GM18861 (cell line): ENCODE data around the gene MGAT1.
"Not testable (repeated sequence)": the region's sequence is repeated elsewhere in the genome, so short reads cannot be mapped to it uniquely, and the experiment has no call there.

Source experiments
- ATAC-seq: cut with Tn5 transposase; IDR thresholded peaks from one replicate; pipeline ENCODE4 v1.9.1; 2021; ENCODE audit not compliant: unreplicated experiment

MGAT1 gene

DNA sequence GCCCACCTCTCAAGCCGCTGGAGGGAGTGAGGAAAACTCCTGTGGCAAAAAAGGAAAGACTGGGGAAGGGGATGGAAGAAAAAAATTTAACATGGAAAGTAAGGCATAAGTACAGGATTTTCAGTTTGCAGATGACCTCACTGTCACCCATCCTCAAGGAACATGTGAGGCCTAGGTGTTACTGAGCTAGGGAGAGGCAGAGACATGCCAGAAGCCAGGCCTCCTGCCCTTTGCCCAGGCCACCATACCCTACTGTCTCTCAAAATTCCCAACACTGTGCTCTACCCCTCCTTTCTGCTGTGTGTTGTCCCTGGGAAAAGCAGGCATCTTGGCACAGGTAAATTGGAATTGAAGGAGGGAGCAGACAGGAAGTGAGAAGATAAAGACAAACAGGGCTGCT is 4.4 kb upstream of the MGAT1 start:
- ATAC-seq: no peak

DNA sequence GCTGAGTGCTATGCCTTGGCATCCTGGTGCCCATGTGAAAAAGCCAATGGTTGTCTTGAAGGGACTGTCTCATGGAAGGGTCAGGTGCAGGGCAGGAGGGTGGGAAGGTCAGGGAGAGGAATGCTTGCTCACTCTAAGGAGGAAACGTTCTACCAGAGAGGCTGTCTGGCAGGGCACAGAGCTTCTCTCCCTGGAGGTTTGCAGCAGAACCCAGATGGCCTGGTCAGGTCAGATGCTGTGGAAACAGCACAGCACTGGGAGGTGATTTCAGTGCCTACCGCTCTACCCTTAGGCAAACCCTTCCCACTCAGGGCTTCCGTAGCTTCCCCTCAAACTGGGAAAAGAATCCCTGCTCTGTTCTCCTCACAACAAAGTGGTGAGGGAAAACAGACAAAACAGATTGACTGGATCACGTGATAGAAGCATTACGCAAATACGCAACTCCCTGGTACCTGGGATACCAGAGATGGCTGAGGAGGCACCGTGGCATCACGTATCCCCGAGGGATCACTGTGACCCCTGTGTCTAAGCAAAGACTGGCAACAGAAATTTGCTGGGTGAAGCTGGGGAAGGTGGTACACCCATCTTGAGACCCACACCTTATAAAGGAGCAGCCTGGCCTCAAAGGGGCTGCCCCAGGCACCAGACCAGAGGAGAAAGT is 3.9 kb upstream of the MGAT1 start:
- ATAC-seq: no peak

DNA sequence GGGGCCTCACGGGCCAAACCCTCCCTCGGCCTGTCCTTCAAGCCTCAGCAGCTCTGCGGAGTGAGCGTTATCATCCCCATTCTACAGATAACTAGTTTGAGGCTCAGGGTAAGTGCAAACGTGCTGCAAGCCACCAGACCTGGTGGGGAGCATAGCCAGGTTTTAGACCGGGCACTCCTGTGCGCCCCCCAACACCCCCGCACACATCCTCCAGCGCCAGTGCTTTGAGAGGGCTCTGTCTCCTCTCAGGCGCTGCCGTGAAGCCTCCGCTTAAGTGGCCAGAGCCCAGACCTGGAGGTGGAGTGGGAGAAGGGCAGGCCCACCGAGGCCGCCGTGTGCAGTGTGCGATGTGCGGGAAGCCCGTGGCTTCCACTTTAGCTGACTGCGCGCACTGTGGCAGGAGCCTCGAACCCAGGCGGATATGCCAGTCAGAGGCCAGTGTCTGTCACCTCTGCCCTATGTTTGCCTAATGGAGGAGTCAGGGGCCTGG is 1.6 kb upstream of the MGAT1 start:
- no peak for ATAC-seq

DNA sequence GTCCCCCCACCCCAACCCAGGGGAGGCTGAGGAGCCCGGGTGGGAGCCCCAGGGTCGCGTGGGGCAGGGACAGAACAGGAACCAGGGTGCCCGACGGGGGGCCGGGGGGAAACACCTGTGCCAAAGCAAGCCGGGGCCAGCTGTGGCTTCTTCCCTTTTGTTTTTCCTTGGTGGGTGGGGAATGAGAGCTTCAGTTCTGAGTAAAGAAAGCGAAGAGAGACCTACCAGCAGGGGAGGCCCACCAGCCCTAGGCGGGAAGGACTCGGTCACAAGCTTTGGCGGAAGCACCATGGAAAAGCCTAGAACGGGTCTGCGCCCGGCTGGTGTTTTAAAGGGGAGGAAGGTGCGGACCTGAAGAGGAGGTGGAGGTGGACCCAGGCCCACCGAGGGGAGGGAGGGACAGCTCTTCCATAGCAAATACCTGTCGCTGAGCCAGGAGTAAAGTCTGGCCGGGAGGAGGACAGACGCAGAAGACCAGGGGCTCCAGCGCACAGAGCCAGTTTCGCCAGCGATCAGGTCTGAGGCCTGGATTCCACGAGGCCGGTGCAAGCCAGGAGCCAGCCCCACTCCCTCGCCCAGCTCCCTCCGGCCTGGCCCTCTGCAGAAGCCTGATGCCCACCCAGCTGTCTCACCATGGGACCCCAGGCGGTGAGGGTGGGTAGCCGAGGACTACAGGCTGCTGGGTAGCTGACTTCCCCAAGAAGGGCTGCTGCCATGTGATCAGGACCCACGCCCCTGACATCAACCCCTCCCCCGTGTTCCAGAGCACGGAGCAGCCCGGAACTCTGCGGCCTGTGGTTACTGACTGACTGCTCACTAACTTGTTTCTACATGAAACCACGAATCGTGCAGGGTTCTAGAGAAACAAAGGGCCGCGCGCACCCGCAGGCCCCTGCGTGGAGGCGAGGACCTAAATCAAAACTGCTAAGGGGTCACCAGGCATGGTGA is 849 bp upstream of the MGAT1 start:
- peak; percentile 55 for ATAC-seq

DNA sequence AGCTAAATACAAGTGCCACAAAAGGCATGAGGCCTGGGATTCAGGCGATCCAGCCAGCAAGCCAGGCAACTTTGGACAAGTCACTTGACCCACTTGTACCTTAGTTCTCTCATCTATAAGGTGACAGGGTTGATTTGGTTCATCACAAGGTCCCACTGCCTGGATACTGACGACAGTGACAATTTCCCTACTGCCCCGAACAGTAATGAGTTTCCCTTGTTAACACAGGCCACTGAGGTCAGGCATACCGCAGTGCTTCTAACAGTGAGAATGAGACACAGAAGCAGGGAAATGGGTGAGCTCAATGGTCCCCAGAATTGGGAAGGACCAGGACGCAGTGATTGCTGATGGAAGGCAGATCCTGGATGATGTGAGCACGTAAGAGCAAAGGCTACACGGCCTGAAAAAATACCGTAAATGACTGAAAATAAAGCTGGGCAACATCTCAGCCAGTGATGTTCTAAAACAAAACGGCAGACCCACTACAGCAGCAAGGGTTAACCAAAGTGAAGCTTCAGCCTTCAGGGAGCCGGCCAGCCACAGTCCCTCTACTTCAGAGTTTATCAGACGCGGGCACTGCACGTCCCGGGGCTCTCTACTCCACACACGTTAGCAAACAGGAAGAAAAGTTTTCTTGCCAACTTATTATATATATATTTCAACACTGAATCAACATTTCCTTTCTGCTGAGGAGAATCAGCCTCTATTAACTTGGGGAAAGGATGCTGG is 846 bp downstream of the MGAT1 start:
- ATAC-seq: no peak

DNA sequence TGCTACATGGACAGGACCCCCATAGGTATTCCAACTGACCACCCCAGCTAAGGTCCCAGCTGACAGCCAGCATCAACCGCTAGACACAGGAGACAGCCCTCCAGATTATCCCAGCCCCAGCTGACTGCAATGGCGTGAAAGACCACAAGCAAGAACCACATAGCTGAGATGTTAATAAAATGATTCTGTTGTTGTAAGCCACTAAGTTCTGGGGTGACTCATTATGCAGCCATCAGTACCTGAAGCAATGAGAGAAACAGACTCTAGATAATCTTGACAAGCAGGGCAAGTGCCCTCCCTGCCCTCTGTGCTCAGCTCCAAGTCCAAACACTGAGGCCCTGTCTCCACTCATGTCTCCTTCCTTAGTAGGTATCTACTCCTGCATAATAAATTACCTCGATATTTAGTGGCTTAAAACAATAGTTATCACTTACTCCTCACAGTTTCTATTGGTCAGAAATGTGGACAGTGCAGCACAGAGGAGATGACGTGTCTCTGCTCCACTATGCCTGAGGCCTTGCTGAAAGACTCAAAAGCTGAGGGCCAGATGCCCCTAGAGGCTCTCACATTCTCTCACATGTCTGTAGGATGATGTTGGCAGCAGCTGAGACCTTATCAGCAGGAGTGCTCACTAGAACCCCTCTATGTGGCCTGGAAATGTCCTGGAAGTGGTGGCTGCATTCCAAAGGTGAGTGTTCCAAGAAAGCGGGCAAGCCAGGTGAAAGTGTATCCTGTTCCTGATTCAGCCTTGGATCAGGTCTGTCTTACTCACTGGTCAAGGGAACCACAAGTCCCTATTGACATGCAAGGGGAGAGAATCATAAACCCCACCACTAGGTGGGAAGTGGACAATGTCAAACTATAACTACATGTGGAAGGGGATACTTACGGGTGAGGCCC is 2.5 kb downstream of the MGAT1 start:
- ATAC-seq: no peak

DNA sequence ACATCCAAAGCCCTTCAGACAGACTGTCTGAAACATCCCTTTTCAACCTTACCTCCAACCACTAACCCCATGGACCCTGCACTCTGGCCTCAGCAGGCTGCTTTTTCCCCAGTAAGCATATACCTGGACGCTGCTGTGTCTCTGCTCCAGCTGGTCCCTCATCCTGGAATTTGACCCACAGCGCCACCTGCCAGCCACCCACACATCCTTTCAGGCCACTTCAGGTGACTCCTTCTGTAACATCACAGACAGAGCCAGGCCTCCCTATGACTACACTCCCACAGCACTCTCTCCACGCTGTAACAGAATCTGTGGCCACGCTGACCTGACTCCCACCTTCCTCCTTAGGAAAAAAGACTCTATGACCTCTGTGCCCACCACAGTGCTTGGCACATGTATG is 3.4 kb downstream of the MGAT1 start:
- ATAC-seq: no peak

DNA sequence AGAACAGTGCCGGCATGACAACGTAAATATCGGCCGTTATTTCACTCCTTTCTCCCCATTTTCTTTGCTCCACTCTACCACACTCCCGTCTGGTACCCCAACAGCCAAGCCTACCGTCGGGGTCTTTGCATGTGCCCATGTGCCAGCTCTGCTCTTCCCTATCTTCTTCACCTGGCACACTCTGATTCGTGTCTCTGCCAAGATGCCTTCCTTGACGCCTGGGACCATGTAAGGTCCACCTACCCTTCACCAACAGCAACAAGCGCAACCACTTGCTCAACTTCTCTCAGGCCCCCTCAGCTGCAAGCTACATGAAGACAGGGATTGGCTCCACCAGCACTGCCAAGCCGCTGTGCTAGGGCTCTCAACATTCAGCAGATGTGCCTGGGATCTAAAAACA is 4.4 kb downstream of the MGAT1 start:
- ATAC-seq: no peak

DNA sequence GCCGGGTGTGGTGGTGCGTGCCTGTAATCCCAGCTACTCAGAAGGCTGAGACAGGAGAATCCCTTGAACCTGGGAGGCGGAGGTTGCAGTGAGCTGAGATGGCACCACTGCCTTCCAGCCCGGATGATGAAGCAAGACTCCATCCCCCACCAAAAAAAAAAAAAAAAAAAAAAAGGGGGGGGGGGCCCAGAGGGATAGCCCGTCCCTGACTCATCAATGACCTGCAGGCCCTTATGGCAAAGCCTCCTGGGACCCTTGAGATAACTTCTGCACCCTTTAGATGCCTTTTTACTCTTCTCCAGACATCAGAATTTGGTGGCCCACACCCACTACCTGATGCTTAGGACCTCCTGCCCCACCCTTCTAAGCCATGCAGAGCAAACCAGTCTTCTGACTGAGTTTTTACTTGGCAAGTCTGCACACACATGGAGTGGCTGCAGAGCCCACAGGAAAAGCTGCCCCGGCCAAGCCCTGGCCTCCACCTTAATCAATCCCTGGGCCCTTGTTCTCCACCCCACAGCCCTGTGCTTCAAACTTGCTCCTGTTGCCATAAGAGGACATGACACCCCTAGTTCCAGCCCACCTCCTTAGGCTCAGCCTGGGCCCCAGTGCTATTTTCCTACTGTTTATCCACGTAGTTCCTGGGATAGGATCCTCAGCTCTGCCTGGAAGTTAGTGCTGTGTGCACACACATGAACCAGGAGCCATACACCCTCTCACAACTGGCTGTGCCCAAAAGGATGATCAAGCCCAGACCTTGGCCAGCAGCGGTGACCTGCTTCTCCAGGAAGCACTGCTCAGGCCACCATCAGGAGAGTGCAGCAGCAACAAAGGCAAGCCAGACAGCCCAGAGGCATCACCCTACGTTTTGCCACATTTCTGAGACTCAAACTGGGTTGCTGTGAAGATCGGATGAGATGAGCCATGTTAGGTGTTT is 5.1 kb downstream of the MGAT1 start:
- ATAC-seq: no peak

DNA sequence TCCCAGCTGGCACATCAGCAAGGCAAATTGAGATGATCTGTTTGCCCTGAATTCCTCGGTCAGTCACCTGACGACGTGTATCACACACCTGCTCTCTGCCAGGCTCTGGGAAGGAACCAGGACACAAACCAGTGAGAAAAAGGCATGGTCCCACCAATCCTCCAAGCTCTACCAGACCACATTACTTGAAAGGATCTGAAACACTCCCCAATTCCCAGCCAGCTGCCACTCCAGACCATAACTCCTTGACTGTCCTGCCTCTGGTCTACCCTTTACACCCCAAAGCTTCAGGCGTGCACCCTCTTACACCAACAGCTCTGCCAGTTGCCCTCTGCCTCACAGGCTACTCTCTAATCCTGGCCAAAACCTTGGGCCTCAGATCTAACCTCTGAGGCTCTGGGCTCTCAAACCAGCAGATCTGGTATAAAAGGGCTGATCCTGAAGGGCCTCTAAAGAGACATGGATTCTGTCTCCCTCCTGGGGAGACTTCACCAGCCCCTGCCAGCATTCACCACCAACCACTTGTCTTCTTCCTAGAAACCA is 6.8 kb downstream of the MGAT1 start:
- no peak for ATAC-seq

DNA sequence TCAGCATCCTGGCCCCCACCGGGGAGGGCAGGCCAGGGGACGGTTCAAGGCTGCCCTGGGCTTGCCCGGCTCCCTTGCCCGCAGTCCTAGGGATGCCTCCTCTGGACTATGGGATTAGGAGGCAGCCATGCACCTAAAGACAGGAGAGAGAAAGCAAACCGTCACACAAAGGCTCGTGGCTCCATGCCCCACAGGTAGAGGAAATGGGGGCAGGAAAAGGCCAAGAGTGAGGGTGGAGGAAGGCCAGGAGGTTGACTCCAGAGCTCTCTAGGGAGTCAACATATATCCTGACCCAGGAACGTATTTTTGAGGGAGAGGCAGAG is 9.7 kb downstream of the MGAT1 start:
- no peak for ATAC-seq

DNA sequence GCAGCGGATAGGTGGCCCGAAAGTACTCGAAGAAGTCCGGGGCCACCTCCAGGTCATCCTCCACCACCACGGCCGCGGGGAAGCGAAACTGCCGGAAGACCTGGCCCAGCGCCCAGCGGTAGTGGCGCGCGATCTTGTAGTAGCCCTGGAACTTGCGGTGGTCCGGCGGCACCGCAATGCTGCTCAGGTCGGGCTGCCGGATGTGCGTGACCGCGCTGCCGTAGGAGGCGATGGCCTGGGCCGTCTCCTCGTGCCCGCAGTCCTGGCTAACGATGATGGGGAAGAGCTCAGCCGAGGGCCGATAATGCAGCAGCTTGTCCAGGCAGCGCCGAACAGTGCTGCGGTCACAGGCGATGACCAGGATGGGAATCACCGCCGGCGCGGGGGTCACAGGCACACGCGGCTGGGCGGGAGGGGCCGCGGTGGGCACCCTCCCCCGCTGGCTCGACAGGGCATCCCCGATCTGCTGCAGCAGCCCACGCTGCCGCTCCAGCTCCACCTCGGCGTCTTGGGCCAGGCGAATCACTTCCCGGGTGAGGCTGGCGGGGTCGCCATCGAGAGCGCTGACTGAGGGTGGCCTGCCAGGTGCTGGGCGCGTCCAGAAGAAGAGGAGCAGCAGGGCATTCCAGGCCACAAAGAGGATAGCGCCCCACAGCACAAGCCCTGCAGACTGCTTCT is 10.2 kb downstream of the MGAT1 start:
- ATAC-seq: no peak

DNA sequence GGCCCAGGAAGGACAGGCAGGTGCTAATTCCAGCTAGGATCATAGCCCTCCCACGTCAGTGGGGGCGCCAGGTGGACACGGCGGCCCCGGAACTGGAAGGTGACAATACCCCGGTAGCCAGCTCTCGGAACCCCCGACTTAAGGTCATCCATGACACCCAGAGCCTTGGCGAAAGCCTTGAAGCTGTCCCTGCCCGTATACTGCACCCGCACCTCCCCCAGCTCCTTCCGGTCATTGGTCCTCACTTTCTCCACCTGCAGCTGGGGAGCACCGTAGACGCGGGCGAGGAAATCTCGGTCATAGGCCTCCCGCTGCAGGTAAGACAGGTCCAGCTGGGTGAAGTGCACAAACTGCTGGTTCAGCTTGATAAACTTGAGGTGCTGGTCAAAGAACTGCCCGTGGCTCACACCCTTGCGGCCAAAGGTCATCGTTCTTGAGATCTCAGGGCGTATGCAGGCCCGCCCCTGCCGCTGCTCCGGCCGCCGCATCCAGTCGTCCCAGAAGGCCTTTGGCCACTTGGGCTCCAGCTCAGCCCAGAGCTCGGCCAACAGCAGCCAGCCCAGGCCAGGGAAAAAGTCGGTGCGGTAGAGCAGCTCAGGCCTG is 10.9 kb downstream of the MGAT1 start:
- ATAC-seq: no peak

DNA sequence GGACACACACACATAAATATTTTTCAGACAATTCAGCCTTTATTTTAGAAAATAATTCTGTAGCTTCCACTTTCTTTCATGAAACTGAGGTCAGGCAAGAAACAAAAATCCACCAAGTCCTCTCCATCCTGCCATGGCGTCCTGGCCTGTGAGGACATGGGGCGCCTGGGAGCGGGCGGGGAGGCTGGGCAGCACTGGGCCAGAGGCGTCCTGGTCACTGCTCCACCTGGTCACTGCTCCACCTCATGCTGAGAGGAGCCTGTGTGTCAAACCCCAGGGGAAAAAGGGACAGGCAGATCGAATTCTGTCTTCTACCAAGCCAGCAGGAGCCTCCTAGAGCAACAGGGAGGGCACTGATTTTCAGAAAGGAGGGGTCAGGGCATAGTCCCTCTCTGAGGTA is 12.1 kb downstream of the MGAT1 start:
- no peak for ATAC-seq

DNA sequence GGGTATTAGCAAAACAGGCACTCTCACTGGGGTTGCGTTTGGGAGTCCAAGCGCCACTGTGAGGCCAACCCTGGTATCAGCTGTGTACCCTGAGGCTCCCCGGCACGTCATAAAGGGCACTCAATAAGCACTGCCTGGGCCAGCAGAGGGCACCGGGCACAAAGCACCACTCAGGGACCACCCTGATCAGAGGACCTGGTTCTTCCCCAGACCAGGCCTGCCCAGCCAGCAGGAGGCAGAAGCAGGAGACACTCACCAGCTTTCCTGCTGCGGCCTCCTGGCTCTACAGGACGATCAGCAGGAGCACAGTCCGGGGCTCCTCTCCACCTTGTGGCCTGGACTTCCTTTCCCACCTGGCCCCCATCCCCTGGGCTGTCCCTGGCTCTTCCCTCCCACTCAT is 12.6 kb downstream of the MGAT1 start:
- ATAC-seq: no peak

DNA sequence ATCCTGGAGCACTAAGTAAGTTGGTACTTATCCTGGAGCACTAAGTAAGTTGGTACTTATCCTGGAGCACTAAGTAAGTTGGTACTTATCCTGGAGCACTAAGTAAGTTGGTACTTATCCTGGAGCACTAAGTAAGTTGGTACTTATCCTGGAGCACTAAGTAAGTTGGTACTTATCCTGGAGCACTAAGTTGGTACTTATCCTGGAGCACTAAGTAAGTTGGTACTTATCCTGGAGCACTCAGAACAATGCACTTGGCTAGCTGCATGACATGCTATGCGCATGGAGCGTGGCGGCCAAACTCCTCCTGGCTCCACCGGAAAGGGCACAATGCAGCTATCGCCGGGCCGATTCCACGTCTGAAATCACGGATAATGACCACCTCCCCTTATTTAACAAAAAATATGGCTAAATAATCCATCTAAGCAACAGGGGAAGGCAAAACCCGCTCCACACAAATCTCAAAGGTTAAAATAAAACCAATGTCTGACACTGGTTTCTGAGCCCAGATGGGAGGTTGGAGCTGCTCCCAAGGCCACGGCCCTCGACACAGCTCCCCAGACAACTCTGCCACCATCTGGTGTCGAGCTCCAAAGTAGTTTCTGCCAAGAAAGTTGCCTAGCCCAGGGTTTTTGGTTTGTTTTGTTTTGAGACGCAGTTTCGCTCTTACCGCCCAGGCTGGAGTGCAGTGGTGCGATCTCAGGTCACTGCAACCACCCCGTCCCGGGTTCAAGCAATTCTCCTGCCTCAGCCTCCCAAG is 13.8 kb downstream of the MGAT1 start:
- not testable (repeated sequence) for ATAC-seq

DNA sequence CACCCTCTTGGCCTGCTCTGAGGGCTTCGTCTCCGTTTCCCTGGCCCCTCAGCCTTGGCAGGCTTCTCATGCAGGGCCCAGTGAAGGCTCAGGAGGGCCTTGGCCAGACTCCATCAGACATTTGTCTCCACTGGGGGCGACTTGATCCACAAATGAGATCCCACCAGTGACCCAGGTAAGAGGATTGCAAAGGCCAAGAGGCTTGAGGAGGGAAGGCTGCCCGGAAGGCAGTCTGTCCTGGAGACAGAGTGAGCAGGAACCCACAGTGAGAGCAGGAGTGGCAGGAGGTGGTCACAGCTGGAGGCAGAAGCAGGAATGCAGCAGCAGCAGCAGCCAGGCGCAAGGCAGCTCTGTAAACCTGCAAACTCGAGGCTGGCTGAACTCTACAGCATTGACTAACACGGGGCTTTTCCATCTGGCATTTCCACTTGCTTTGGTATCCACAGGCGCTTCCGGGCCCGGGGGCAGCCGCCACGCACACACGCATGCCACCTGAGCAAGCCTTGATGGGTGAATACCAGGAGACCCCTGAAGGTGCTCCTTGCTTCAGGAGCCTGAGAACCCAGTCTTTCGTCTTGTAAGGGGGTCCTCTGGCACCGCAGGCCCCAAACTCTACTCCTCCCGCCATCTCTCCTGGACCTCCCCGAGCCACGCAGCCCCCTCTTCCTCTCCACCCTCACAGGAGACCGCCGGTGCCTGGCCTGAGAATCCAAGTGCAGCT is 14.7 kb downstream of the MGAT1 start:
- no peak for ATAC-seq
